HS-5 (cell line): ENCODE data around the gene PTGDS.
A peak's percentile ranks its signal among the peaks of the same experiment; 100 is the strongest.

ENCODE experiments used
- DNase-seq: peaks from one replicate; pipeline ENCODE4 v3.0.0-alpha.2; 2012; ENCODE audit warnings: low read depth

The PTGDS gene

DNA sequence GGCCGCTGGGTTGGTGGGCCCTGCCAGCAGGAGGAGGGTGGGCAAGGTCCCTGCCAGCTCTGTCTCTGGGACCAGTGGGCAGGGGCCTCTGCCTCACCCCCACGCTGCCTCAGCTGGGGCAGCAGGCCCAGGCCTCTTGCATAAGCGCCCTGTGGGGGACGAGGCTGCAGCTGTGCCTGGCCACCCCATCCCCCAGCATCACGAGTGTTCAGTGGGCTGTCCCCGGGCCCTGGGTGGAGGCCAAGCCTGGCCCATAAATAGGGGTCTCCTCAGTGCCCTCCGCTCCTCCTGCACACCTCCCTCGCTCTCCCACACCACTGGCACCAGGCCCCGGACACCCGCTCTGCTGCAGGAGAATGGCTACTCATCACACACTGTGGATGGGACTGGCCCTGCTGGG lies at the start of gene PTGDS:
Gene PTGDS (plus strand): TSS at position 282 of the 400 bp plus-strand sequence. CDS start 75 bp downstream, at position 357.
- DNase-seq: no peak

DNA sequence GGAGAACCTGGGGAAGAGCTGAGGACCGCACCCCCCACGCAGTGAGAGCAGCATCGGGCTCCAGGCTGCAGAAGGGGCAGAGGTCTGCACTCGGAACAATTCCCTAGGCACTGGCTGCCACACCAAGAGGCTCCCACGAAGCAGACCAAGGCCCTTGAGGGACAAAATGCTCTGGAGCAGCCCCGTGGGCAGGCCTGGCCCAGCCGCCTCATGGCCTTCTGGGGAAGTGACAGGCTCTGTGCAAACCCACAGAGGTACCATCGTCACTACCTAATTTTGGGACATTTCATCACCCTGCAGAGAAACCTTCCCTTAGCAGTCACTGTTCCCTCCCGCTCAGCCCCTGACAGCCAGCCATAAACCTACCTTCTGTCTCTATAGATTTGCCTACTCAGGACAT lies 48.7 kb upstream of the PTGDS start:
- DNase-seq: no peak

DNA sequence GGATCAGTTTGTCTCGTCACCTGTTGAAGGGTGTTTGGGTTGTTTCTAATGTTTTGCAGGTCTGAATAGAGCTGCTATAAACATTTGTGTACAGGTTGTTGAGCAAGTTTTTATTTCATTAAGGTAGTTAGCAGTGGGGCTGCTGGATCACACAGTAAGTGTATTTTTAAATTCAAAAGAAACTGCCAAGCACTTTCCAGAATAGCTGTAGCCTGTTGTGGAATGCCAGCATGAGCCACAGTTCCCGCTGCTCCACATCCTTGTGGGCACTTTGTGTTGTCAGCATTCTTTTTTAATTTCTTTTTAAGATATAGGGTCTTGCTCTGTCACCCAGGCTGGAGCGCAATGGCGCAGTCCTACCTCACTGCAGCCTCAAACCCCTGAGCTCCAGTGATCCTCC lies 47.3 kb upstream of the PTGDS start:
- DNase-seq: no peak

DNA sequence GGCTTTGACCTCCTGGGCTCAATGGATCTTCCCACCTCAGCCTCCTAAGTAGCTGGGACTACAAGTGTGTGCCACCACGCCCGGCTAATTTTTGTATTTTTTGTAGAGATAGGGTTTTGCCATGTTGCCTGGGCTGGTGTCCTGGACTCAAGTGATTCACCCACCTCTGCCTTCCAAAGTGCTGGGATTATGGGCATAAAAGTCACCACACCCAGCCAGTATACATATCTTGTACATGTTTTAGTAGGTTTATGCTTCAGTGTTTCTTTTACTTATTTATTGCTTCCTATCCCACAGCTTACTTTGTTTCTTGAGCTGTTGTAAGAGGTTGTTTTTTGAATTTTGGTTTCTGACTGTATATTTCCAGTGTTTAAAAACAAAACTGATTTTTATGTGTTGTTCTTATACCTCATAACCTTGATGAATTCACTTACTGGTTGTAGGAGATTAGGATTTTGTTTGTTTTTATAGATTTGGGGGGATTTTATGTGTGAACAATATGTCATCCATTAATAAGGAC lies 45.6 kb upstream of the PTGDS start:
- no peak for DNase-seq

DNA sequence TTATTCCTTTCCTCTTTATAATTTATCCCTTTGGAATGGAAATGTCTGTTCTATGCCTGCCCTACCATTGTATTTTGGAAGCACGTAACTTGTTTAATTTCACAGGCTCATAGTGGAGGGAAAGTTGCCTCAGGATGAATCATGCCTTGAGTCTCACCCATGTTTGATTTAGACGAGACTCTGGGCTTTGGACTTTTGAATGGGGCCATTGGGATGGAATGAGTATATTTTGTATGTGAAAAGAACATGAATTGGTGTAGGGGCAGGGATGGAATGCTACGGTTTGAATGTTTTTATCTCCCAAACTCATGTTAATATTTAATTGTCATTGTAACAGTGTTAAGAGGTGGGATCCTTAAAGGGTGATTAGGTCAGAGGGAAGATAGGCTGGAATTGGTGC lies 43.0 kb upstream of the PTGDS start:
- no peak for DNase-seq

DNA sequence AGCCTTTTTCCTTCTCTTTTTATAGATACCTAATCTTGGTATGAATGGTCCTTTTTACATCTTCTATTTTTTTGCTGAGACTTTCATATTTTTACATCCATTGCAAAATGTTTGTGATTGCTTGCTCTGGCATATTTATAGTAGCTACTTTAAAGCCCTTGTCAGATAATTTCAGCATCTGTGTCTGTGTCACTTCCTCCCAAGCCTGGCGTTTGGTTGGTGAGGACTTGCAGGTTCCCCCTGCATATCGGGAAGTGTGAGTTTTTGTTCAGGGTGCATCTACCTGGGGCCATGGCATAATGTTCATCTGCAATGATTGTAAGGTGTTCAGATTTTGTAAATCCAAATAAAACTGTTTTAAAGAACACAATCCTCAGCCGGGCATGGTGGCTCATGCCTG lies 41.7 kb upstream of the PTGDS start:
- DNase-seq: no peak

DNA sequence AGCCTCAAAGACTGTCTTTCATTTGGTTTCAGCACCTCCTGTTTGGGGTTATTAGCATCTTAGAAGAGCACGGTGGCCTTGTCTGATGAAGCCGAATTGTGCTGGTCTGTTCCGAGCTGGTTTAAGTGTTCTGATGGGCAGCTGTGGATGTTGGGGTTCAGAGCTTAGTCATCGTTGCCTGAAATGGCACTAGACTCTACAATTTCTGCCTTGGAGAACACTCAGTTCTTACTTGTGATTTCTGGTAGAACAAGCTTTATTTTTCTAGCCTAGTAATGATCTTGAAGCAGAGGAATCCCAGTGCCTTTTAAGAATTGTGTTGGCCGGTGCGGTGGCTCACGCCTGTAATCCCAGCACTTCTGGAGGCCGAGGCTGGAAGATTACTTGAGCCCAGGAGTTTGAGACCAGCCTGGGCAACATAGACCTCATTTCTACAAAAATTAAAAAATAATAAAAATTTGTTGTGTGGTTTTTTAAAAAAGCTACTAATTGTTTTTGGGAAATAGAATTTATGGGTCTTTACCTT lies 40.6 kb upstream of the PTGDS start:
- DNase-seq: no peak

DNA sequence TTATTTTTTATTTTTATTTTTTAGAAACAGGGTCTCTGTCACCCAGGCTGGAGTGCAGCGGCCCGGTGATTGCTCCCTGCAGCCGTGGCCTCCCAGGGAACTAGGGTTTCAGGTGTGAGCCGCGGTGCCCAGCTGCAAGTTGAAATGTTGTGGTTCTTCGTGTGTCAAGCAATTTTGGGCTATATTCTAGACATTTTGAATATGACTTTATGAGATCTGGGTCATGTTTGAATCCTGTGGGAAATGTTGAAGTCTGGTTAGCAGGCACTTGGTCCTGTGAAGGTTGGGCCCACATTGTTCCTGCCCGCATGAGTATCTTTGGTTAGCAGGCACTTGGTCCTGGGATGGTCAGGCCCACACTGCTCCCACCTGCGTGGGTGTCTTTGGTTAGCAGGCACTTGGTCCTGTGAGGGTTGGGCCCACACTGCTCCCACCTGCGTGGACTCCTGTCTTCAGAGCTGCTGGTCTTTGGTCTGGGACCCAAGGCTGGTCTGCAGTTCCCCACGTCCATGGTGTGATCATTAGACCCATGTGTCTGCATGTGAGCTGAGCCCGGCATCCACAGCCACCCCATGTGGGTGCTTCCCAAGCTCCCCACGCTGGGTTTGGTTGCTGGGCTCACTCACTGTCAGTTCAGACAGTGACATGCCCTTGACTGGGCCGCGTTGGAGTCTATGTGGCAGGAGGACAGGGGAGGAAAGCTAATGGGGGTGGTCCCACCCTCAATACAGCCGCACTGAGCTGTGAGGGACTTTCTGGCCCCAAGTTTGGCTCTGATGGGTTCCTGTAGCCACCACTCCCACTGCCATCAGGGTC lies 39.9 kb upstream of the PTGDS start:
- DNase-seq: no peak

DNA sequence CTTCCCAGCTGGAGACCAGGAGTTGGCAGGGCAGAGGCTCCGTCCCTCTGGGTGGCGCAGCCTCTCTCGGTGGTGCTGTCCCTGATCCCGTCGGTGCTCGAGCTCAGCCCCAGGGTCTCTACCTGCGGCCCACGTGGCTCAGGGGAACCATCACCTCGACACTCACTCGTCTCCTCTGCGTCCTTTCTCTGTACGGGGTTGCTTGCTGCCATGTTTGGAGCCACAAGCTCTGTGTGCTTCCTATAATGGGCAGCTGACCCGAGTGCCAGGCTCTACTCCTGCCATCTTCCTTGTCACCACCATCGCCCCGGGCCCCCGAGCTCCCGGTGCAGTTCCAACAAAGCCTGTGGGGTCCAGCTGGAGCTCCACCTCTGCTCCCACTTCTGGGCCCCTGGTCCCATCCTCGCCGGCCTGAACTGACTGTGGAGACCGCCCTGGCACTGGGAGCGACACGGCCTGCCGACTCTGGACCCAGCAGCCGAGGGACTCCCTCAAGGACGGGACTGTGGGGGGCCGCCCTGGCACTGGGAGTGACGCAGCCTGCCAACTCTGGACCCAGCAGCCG lies 37.8 kb upstream of the PTGDS start:
- no peak for DNase-seq

DNA sequence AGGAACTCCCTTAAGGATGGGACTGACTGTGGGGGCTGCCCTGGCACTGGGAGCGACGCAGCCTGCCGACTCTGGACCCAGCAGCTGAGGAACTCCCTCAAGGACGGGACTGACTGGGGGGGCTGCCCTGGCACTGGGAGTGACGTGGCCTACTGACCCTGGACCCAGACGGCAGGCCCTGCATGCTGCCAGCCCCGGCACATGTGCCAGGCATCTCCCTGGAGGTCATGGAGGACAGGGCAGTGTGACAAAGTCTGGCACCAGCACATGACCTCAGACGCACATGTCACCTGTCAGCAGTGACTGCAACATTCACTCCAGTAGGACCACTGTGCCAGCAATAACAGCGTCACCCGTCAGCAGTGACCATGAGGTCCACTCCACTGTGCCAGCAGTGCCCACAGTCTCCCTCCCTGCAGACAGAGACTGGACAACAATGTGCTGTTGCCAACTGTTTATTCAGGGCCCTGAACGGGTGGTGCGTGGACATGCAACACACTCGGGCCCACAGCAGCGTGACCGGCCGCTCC lies 37.2 kb upstream of the PTGDS start:
- DNase-seq: no peak

DNA sequence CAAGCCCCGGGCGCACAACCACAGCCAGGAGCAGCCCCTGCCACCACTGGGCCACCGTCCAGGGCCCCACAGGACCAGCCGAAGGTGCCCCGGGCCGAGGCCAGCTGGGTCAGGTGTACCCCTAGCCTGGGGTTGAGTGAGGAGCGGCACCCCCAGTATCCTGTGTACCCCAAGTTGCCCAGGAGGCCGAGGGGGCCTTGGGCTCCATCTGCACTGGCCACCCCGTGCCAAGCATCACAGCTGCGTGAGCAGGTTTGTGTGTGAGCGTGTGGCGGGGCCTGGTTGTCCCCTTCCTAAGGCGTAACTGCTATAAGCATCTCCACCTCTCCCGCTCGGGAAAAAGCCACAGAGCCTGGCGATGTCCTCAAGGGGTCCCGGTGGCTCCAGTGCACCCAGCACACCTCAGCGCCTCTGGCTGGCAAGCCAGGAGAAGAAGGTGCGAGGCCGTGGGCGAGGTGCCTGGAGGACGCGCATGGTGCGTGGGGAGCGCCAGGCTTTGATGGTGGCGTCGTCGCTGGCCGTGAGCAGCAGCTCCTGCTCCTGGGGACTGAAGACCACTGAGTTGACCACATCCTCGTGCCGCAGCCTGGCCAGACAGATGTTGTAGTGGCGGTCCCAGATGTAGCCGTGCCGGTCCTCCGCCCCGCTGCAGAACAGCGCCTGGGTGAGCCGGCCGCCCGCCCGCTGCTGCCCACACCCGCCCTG lies 36.6 kb upstream of the PTGDS start:
- DNase-seq: no peak

DNA sequence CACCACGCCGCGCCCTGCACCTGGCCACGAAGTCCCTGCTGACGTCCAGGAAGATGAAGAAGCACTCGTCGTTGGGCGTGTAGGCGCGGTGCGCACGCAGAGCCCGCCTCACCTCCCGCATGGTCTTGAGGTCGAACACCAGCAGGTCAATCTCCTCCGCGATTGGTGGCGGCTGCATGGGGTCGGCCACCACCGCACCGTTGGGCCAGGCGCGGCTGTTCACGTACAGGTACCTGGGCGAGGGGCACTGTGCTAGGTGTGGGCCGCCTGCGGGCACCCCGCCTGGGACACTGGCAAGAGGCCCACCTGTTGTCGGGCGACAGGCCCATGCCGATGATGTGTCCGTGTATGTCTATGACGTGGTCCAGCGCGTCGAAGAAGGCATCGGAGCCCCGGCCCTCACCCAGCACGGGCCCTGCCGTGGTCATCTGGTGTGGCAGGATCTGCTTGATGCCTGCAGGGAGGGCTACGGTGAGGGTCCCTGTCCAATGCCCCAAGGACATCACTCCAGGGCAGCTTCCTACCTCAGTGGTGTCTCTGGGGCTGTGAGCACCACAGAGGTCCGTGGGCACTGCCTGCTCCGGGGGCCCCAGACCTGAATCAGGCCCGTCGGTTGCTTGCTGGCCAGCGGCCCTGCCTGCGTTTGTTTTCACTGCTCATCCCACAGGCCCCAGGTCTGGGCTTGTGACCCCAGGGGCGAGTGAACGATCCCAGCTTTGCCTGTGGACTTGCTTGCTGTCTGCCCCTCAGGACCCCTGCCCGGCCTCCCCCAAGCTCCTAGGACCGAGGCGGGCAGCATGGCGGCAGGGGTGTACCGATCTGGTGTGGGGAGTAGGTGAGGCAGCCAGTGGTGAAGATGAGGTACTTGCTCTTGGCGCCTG lies 35.8 kb upstream of the PTGDS start:
- no peak for DNase-seq

DNA sequence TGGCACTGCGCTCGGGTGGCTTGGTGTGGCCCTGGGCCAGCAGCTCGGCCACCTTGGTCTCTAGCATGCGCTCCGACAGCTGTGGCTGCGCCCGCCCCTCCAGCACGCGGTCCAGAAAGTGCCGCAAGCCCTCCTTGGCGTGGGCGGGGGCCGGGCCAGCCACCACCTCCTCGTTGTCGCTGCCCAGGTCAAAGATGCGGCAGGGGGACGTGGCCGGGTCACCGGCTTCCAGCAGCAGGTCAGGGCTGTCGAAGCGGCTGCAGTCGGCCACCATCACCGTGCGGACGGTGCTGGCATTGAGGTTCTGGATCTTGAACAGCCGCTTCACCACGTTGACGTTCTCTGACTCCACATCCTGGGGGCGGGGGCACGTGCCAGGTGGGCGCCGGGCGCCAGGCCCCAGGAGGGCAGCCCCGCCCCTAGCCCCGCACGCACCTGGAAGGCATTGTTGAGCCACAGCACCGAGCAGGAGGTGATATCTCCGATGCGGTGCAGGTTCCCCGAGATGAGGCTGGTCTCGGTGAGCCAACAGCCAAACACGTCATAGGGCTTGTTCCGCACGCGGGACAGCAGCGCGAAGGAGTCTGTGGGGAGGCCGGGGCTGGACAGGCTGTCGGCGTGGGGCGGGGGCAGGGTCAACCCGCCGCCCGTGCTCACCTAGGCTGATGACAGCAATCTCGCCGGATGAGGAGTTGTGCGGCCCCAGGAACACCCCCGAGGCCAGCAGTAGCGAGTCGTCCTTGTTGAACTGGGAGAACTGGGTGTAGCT lies 35.0 kb upstream of the PTGDS start:
- no peak for DNase-seq

DNA sequence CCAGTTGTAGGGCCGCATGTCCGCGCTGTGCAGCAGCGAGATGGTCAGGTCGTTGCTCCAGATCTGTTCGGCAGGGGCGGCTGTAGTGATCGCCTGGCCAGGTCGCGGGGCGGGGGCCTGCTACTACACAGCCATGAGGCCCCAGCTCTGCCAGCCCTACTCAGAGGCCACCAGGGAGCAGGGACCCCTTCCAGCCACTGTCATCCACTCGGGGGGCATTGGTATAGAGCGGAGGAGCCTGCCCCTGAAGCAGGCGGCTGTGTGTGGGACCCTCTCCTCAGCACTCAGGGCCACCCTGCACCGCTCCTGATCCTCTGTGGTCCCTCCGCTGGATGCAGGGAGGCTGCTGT lies 34.4 kb upstream of the PTGDS start:
- no peak for DNase-seq

DNA sequence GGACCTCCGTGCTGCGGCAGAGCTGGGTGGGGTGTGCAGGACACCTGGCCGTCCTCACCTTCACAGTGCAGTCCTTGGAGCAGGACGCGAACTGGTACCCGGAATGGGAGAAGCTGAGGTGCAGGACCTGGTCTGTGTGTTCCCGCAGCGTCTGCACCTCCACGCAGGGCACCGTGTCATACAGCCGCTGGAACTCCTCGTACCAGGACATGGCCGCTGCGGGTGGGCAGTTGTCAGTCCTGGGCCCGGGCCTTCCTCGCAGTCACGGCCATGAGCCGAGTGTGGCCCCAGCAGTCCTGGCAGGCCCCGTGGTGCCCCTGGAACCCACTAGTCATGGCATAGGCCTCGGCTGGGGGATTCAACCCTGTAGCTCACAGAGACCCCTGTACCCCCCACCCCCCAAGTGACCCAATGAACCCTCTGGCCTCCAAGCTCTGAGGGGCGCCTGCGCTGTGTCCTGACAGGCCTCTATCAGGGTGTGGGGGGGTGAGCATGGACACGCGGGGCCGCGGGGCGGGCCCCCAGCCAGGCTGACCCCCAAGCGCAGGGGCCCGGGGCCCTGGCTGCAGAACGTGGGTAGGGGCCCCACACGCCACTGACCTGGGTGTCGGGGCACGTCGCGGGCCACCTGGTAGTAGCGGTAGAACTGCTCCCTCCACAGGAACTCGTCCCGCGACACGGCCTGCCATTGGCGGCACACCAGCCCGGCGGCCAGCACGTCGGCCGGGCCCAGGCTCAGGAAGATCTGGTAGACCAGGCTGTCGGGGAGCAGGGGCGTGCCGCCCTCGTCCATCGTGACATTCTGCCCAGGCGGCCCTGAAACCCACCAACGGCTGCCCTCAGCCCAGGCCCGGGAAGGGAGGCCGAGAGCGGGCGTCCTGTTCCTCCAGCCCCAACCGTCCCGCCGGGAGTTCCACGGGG lies 33.8 kb upstream of the PTGDS start:
- no peak for DNase-seq

DNA sequence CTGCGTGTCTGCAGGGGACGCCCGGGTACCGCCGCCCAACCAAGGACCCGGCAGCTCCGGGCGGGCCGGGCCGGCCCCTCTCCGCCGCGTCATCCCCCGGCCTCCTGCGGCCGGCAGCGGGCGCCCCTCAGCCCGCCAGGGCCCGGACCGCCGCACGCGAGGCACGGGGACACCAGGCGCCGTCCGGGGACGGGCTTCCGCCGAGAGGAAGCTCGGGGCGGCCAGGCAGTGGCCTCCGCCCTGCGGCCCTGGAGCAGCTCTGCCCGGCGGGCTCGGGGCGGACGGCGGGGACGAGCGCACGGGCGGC lies 33.1 kb upstream of the PTGDS start:
- no peak for DNase-seq

DNA sequence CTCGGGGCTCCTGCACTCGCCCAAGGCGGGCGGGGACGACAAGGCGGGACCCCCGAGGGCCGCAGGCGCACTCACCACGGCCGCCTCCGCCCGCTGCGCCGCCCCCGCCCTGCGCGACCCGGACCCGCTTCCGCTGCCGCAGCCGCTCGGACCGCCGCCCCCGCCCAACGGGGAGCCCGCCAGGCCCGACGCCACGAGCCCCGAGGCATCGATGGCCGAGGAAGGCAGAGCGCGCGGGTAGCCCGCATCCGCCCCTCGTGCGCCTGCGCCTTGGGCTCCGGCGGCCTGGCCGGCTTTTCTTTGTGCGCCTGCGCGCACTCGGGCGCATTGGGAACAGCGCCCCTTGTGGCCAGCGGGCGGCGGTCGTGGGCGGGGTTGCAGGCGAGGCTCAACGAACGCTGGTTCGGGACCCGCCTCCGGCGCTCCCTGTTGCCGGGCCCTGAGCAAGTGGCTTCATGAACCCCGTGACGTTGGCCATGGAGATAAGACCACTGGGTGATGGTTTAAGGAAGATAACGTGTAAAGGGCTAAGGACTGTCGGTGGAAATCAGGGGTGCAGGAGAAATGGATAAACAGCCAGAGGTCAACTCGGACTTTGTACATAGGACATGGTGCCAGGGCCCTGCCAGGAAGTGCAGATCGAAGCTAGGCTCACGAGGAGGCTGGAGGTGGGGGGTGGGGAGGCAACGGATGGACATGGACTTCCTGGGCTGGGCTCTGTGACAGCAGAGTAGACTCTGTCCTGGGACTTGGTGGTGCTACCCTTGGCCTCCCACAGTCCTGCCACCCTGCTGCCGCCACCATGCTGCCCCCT lies 32.6 kb upstream of the PTGDS start, which contains the start of the genes C8G and FBXW5:
Gene C8G (plus strand): TSS at position 725 of the 814 bp plus-strand sequence. CDS start 78 bp downstream, at position 803.
Gene FBXW5 (minus strand): TSS at position 220 of the 814 bp plus-strand sequence. CDS start 655 bp downstream, outside the sequence.
- peak; percentile 59 for DNase-seq

DNA sequence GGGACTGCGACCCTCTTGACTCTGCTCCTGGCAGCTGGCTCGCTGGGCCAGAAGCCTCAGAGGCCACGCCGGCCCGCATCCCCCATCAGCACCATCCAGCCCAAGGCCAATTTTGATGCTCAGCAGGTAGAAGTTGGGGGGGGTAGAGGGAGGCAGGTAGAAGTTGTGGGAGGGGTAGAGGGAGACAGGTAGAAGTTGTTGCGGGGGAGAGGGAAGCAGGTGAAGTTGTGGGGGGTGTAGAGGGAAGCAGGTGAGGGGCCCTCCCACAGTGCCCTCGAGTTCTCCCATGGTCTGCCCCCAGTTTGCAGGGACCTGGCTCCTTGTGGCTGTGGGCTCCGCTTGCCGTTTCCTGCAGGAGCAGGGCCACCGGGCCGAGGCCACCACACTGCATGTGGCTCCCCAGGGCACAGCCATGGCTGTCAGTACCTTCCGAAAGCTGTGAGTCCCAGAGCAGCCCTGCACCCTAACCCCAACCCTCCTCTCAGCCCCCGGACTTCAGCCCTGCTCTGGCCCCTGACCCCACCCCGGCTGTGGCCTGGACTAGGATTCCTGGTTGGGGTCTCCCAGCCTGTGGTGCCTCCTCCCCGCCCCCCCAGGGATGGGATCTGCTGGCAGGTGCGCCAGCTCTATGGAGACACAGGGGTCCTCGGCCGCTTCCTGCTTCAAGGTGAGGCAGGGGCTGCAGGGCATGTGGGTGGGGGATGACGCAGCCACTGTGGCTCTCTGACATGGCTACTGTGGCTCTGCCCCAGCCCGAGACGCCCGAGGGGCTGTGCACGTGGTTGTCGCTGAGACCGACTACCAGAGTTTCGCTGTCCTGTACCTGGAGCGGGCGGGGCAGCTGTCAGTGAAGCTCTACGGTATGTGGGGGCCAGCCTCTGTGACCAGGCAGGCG lies 31.7 kb upstream of the PTGDS start:
- no peak for DNase-seq
